Testis (tissue), 3 donors: Measurements from ENCODE around the gene LRIG1. TPM values are rescaled to one million over a fixed set of nuclear protein-coding genes. Genes with fewer than 3 reads are reported as not detected.

Experiments used
- DNase-seq: peaks from one replicate; pipeline ENCODE4 v3.0.0-alpha.2; 2019
- H3K27ac ChIP-seq, 2 donors: fragments of 200-600 bp; sonication (generic); one replicate each; pipeline ENCODE4 v1.5.1; 2019
- H3K27me3 ChIP-seq: fragments of 200-600 bp; sonication (generic); one replicate; pipeline ENCODE4 v1.5.1; 2019
- H3K36me3 ChIP-seq: fragments of 200-600 bp; sonication (generic); one replicate; pipeline ENCODE4 v1.5.1; 2017; ENCODE audit warnings: low read depth; ENCODE audit errors: missing control alignments
- H3K4me1 ChIP-seq: fragments of 200-600 bp; sonication (generic); one replicate; pipeline ENCODE4 v1.5.1; 2019
- H3K4me3 ChIP-seq, 2 donors: fragments of 200-600 bp; sonication (generic); one replicate each; pipeline ENCODE4 v1.5.1; 2017 to 2019
- H3K9me3 ChIP-seq: fragments of 200-600 bp; sonication (generic); one replicate; pipeline ENCODE4 v1.5.1; 2017
- CTCF ChIP-seq, 3 experiments: fragments of 450-650 bp in 2 of 3; fragments of 200-600 bp in 1 of 3; sonication (generic) in 1 of 3; IDR thresholded peaks; one replicate each; pipeline ENCODE4 v1.5.1; 2016 to 2019; ENCODE audit warnings: antibody characterized with exemption in 3 of 3, mild to moderate bottlenecking in 2 of 3, moderate library complexity in 1 of 3
- POLR2A ChIP-seq: fragments of 450-650 bp; IDR thresholded peaks from one replicate; pipeline ENCODE4 v1.6.1; 2017; ENCODE audit warnings: antibody characterized with exemption, mild to moderate bottlenecking, moderate library complexity
- WGBS, 2 donors: methylation state at CpG; one replicate each; pipeline ENCODE4 v1.1.5; 2018; 5-methylcytosine and 5-hydroxymethylcytosine counted together
- intact Hi-C: fragments of 100-400 bp; cut with DNase I; formaldehyde crosslinking; loops from one replicate; pipeline ENCODE4 v1.15.1; 2023; ENCODE audit warnings: low total_unique reads
- polyA plus RNA-seq: library from polyadenylated mRNA; stranded (reverse); fragments of 350-450 nt; fragmentation: Illumina TruSeq; extraction: RNeasy Lipid Tissue Mini Kit (QIAGEN cat#74804); gene quantifications from one replicate; pipeline ENCODE4 v1.2.3, GENCODE V29; 2014; ENCODE audit warnings: low read depth, low replicate concordance; ENCODE audit not compliant: insufficient read depth
- total RNA-seq, 2 donors: library from RNA; depleted of rRNA; stranded (reverse); fragments of >200 nt; gene quantifications; one replicate each; pipeline ENCODE4 v1.2.3, GENCODE V29; 2016

The LRIG1 gene
- total and polyA plus RNA-seq, 3 donors from 2014 or later, result 62.7 to 107 (median 77.9) TPM

DNA sequence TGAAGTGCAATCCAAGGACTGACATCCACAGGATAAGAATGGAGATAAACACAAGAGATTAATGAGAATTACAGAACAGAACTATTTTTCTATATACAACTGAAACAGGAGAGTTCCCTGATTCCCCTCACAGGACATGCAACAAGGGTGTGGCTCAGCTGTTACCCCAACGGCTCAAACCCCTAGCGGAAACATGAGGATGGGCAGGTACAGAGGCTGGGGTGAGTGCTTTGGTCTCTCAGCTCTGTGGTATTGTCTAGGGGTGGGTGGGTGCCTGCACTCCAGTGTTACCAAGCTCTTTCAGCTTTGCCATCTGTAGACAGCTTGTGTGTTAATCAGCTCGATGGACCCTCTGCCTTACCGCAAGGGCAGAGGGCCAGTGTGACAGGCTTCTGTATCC is 17.8 kb upstream of the LRIG1 start:
- no peaks in the 10 kb centered on the region for H3K9me3 ChIP-seq
- no peak for DNase-seq
- H3K27ac ChIP-seq, result no peak overlapping the region
- H3K36me3 ChIP-seq, result no peaks in the 10 kb centered on the region
- H3K4me3 ChIP-seq, result no peak overlapping the region
- TF ChIP-seq POLR2A, result no peak
- TF ChIP-seq CTCF (IDR thresholded peaks at IDR 0.05), result no peak
- WGBS, 2 donors, result 78 to 89% methylated on average over 4 of the region's 4 CpGs
- no peaks in the 10 kb centered on the region for H3K27me3 ChIP-seq
- H3K4me1 ChIP-seq, result no peaks in the 10 kb centered on the region
- intact Hi-C loops, result no loop called here

DNA sequence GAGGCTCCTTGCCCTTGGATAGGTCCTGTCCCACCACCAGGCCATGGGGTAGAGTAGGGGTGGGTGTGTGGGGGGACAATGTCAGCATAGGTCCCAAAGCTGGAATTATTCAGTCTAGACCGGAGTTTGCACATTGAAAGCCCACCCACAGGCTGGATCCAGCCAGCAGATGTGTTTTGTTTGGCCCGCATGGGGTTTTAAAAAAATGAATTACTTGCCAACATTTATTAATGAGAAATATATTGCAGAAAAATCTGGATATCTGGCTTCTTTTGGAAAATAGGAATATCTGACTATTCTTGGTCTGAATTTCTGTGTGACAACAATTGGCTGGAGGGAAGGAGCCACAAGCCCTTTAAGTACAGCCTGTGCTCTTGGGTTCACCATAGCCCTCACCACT is 17.3 kb upstream of the LRIG1 start:
- WGBS, 2 donors, result 52 to 57% methylated on average over 2 of the region's 2 CpGs
- no peaks in the 10 kb centered on the region for H3K9me3 ChIP-seq
- DNase-seq, result no peak
- no peaks in the 10 kb centered on the region for H3K27me3 ChIP-seq
- H3K4me3 ChIP-seq, result no peak overlapping the region
- TF ChIP-seq CTCF (IDR thresholded peaks at IDR 0.05) (no peak), POLR2A (no peak)
- H3K27ac ChIP-seq, result no peak overlapping the region
- intact Hi-C loops, result no loop called here
- H3K36me3 ChIP-seq, result no peaks in the 10 kb centered on the region
- H3K4me1 ChIP-seq, result no peaks in the 10 kb centered on the region

GRCh38 chr3:66517241-66517640 is 16.4 kb upstream of the LRIG1 start:
- WGBS, 2 donors, result 75 to 79% methylated on average over 2 of the region's 2 CpGs
- no peak for TF ChIP-seq POLR2A
- no peak for TF ChIP-seq CTCF (IDR thresholded peaks at IDR 0.05)
- intact Hi-C loops, result no loop called here
- Histone ChIP-seq H3K27ac (no peak overlapping the region), H3K27me3 (no peaks in the 10 kb centered on the region), H3K4me3 (no peak overlapping the region), H3K9me3 (no peaks in the 10 kb centered on the region), H3K36me3 (no peaks in the 10 kb centered on the region), H3K4me1 (no peaks in the 10 kb centered on the region)
- no peak for DNase-seq

GRCh38 chr3:66508461-66508860 is 7.6 kb upstream of the LRIG1 start:
- H3K27me3 ChIP-seq, result no peaks in the 10 kb centered on the region
- no peak for DNase-seq
- H3K9me3 ChIP-seq, result no peaks in the 10 kb centered on the region
- H3K27ac ChIP-seq, result no peak overlapping the region
- intact Hi-C loops, result no loop called here
- H3K36me3 ChIP-seq, result no peaks in the 10 kb centered on the region
- no peak for TF ChIP-seq CTCF (IDR thresholded peaks at IDR 0.05)
- no peak for TF ChIP-seq POLR2A
- no peak overlapping the region for H3K4me3 ChIP-seq
- H3K4me1 ChIP-seq, result no peaks in the 10 kb centered on the region
- 76 to 82% methylated on average over 7 of the region's 7 CpGs for WGBS, 2 donors

DNA sequence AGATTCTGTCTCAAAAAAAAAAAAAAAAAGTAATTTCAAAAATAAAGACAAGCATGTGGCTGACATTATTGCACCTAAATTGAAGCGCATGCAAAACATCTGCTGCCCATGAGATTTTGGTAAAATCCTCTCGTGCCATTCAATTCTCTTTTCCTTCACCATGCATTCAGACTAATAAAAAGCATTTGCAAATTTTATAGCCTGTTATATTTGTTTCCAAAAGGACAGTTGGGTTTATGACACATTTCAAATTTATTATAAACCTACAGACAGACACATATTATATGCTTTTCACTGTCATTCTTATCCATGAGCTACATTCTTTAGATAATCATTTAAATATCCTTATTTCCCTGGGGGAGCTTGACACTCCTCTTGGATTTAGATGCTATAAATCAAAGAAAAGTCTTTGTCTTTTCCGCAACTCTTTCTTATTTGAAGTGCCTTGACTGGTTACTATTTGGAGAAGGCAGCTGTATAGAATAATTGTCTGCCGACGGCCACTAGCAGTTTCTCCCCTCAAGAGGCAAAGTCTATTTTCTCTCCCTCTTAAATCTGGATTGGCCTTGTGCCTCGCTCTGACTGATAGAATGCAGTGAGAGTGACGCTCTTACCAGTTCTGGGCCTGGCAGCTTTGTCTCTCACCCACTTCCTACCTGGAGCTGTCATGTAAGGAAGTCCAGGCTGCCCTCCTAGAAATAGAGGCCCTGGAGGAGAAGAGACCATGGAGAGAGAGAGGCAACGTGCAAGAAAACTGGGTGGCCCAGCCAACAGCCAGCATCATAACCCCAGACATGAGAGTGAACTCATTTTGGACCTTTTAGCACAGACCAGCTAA is 6.8 kb upstream of the LRIG1 start:
- 89 to 90% methylated on average over 8 of the region's 8 CpGs for WGBS, 2 donors
- Histone ChIP-seq H3K4me1 (no peaks in the 10 kb centered on the region), H3K27me3 (no peaks in the 10 kb centered on the region), H3K9me3 (no peaks in the 10 kb centered on the region), H3K36me3 (no peaks in the 10 kb centered on the region), H3K4me3 (no peak overlapping the region), H3K27ac (no peak overlapping the region)
- DNase-seq, result no peak
- intact Hi-C loops, result no loop called here
- TF ChIP-seq POLR2A, result no peak
- TF ChIP-seq CTCF (IDR thresholded peaks at IDR 0.05), result no peak
